HK-2 (cell line): ENCODE measurements around the gene C4orf54.

Source experiments
- DNase-seq: peaks from one replicate; pipeline ENCODE4 v3.0.0-alpha.2; 2018; ENCODE audit not compliant: unreplicated experiment

C4orf54 gene

DNA sequence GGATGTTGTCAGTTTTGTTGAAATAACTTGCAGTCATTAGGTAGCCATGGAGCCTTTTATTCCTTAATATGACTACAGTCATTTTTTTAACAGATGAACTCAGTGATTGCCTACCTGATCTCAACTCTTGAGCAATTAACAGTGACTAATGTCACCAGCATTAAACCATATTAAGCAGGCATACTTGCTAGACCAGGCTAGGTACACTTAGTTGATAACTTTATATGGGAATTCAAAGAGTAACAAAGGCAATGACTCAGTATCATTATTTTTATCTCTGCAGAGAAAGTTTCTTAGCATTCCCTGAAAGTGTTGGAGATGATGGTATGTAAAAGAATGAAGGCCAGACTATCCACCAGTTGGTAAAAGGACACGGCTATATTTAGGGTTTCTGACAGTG is at the start of gene C4orf54:
Gene C4orf54, minus strand, starts transcription at position 31 of the 400 bp plus-strand sequence. CDS start 3,180 bp downstream, outside the sequence.
- no peak for DNase-seq

GRCh38 chr4:99705891-99706290 is 48.3 kb upstream of the C4orf54 start:
- DNase-seq = no peak

DNA sequence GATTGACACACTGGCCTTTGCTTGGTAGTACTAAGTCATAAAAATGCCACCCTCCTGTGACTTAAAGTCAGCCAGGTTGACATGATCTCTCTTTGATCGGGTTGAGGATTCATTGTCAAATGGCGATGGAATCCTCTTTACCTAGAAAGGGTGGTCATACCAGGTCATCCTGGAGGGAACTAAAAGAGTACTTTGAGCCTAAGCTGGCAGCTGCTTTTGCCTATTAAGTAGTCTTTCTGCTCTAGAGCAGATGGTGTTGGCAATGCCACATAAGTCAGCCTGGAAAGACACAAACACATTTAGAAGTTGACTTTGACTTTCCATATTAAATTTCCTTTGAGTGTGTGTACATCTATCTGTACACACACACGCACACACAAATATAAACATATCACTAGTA is 39.2 kb upstream of the C4orf54 start:
- DNase-seq = no peak

DNA sequence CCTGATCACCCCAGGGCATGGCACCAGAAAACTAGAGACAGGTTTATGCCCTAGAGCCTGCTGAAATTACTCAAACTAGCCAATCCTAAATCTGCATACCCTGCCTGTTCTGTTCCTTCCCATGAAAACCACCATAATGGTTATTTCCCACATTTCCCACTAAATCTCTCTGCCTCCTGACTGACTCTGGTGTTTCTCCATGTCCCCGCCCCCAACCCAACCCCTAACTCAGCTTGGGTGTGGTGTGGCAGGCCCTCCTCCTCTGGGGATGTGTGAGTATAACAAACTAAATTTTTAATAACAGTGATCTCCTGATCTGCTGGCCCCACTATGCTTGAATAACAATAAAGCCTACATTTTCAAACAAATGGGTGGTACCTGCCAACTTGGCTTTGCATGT is 35.5 kb upstream of the C4orf54 start:
- DNase-seq = no peak

DNA sequence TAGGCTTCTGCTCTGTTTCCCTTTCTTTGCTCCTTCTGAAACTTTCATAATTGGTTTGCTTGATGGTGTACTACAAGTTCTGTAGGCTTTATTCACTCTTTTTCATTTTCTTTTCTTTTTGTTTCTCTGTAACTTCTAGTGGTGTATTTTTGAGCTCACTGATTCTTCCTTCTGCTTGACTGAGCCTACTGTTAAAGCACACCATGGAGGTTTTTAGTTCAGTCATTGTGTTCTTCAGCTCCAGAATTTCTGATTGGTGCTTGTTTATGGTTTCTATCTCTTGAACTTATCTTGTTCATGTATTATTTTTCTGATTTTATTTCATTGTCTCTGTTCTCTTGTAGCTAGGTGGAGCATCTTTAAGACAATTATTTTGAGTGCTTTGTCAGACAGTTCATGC is 33.4 kb upstream of the C4orf54 start:
- DNase-seq = no peak

DNA sequence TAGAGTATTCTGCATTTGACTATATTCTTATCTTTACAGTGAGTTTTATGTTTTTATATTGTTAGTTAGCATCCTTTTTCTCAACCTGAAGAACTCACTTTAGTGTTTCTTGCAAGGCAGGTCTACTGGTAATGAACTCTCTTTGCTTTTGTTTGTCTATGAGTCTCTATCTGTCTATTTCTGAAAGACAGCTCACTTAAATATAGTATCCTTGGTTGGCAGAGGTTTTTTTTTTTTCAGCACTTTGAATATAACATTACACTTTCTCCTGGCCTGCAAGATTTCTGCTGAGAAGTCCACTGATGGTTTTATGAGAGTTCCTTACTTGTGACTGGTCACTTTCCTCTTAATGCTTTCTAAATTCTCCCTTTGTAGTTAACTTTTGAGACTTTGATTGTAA is 32.8 kb upstream of the C4orf54 start:
- no peak for DNase-seq

GRCh38 chr4:99687120-99687519 is 29.5 kb upstream of the C4orf54 start:
- DNase-seq = no peak

GRCh38 chr4:99685234-99685633 is 27.6 kb upstream of the C4orf54 start:
- DNase-seq = no peak

DNA sequence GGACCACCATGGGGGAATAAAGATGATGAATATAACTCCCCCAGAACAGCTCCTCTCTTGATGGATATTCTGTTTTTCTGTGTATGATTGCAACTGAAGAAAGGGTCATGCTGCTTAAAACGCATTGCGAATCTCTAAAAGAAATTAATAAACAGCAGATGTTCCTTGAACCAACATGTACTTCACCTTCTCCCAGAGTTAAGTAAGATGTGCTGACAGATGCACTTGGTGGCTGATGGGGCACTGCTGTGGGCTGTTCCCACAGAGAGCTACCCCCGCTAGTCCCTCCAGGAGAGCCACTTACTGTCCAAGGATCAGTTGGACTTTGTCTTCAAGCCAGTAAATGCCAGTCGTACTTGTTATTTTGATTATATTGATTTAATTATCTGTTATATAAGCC is 26.3 kb upstream of the C4orf54 start:
- DNase-seq = no peak

DNA sequence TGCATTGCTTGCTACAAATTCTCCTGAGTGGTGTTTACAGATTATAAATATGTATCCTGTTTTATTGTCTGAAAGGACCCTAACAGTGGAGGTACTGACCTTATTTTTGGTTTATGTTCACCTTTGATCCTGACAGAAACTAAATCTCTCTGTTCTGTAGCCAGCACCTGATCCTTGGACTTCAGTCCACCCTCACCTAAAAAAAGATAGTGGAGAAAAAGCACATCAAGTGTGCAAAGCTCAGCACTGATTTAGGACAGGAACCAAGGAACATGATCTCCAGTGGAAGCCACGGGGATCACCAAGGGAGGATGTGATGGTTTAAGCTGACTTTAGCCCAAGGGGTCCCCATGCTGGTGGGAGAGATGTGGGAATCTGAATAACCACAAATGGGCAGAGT is 22.3 kb upstream of the C4orf54 start:
- no peak for DNase-seq

DNA sequence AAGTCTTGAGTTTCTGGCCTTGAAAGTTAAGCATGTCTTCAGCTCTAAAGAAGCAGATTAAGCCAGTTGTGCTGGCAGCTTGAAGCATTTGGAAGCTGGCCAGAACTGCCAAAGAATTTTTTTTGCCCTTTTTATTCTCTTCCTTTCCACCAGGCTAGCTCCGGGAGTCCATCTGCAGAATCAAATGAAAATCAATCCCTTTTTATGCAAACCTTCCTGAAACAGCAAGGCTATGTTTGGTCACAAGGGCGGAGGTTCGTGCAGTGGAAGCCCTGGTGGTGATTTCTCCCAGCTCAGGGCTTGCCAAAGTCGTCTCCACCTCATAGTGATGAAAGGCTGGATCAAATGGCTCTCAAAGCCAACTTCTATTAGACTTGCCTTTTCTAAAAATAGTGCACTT is 21.6 kb upstream of the C4orf54 start:
- no peak for DNase-seq

- DNase-seq = no peak
These were observed 19.5 kb upstream of the C4orf54 start for GRCh38 chr4:99677161-99677560.

DNA sequence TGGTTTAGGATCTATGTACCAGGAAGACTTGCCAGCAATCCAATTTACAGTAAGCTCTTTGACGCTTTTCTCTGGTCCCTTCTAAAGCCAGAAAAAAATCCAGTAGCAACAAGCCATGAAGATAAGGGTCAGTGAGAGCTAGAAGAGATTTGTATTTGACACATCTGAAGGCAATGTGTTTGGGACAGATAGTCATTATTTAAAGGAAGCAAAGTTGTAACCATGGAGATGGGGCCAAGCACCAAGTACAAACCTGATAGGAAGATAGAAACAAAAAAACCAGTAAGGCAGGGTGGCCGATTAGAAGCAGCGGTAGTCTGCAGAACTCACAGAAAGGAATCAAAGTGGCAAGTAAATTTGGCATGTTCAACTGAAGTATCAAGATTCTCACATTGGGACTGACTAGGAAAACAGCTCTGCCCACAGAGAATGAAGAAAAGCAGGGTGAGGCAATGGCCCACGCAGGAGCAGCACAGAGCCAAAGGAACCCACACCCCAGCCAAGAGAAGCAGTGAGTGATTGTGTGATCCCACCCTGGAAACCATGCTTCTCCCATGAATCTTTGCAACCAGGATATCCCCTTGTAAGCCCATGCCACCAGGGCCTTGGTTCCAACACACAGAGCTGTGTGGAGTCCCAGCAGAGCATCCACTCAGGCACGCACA is 12.9 kb upstream of the C4orf54 start:
- DNase-seq = no peak

GRCh38 chr4:99669084-99669483 is 11.5 kb upstream of the C4orf54 start:
- DNase-seq = no peak

GRCh38 chr4:99668472-99668871 is 10.8 kb upstream of the C4orf54 start:
- no peak for DNase-seq

GRCh38 chr4:99665983-99666382 is 8.4 kb upstream of the C4orf54 start:
- DNase-seq = no peak

DNA sequence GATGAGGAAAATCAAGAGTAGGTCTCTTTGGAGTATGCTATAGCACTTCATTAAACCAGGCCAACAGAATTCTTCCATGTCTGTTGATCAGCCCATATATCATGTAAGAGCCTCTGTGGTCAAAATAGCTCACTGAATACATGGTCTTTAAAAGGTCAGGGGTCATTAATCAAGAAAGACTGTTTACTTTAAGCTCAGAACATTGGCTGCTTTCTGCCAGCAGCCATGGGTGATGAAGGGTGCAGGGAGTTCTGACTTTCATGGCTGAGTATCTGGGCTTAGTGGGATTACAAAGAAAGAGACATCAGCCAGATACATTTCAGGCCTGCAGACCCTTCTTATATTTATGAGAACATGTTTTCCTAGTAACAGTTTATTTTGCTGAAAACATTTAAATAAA is 7.1 kb upstream of the C4orf54 start:
- DNase-seq = no peak

GRCh38 chr4:99661907-99662306 is 4.3 kb upstream of the C4orf54 start:
- no peak for DNase-seq

GRCh38 chr4:99658666-99659065 is 1.0 kb upstream of the C4orf54 start:
- no peak for DNase-seq

DNA sequence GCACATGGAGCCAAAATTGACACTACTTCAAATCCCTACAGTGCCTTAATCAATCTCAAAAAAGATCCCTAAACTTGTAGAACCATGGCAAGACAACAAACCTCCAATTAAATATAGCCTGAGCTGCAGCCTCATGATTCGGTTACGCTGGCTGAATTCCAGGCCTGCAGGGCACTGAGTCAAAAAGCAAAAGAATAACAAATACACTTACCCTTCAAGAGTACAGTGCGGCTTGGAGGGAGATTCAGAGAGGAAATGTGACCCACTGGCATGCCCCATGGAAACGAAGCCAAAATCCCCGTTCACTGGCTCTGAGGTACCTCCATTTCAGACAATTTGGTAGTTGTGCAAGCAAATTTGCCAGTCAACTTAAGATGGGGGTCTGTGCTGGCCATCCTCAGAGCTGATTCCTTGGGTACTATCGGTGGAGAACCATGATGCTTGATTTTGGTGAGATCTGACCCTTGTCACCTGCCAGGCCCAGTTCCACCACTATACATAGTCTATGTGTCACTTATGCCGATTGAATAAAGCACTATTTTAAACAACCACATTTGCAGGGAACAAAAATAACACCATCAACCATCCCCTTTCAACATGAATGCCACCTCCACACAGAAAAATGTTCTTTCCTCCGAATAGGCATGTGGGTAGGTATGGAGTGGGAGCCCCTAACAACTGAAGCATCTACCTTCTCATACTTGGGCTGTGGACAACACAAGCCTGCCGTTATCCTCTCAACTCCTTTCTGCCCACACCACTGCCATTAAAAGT is 2.1 kb downstream of the C4orf54 start:
- DNase-seq = no peak

DNA sequence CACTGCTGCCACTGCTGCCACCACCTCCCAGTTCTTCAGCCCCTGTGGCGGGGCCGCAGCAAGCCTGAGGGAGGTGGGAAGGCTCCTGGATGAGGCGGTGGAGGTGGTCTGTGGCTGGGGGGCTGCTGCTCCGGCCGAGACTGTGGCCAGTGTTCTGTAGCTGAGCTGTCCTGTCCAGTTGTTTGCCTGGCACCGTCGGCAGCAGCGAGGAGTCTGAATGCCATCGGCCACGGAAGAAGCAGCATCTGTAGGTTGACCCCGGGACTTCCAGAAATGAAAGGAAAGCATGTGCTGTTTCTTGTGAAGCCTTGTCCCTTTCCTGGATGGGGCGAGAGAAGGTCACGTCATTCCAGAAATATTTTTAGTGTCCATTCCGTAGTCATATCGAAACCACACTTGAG is 3.3 kb downstream of the C4orf54 start:
- no peak for DNase-seq

GRCh38 chr4:99653916-99654315 is 3.7 kb downstream of the C4orf54 start:
- DNase-seq = no peak

GRCh38 chr4:99652596-99653436 is 4.8 kb downstream of the C4orf54 start:
- no peak for DNase-seq
